Endothelial cell of umbilical vein (primary cell): Measurements from ENCODE around the gene CFAP61. TPM values are rescaled to one million over a fixed set of nuclear protein-coding genes. Genes with fewer than 3 reads are reported as not detected.

Experiments used
- BruUV-seq: library from RNA; stranded (reverse); fragments of 400-500 nt; replicated peaks from 2 replicates; lab custom pipeline; 2021; lab: Mats Ljungman, UMichigan
- CTCF ChIA-PET: fragments of 300-600, 350-600 bp; sonication (Branson Sonifier 250); formaldehyde crosslinking; loops from one replicate; lab custom pipeline; 2021; ENCODE audit warnings: antibody characterized with exemption, inconsistent platforms; lab: Charles Lee
- POLR2A ChIA-PET: fragments of 300-600, 350-600 bp; sonication (Branson Sonifier 250); formaldehyde crosslinking; loops from one replicate; lab custom pipeline; 2021; ENCODE audit warnings: antibody characterized with exemption, inconsistent platforms; lab: Charles Lee
- DNase-seq: peaks from one replicate; pipeline ENCODE4 v3.0.0-alpha.2; 2011; ENCODE audit warnings: low read depth, low spot score
- FAIRE-seq: peaks from 2 replicates; lab custom pipeline; 2011; peaks lifted over from hg19 to GRCh38; lab: Jason Lieb, UNC
- H2AFZ ChIP-seq: 2 replicates; pipeline ENCODE4 v1.6.0; 2012; ENCODE audit warnings: low read depth, low read length, control low read depth, inconsistent platforms
- H3K27ac ChIP-seq: 2 replicates; pipeline ENCODE4 v1.5.1; 2011; ENCODE audit warnings: low read depth, mild to moderate bottlenecking, control low read depth, low read length, moderate library complexity; ENCODE audit not compliant: insufficient read depth
- H3K27me3 ChIP-seq, 2 experiments: 2 replicates each; pipeline versions ENCODE4 v1.6.0 to v1.6.1; 2011; ENCODE audit warnings: low read length in 2 of 2, mixed read lengths in 1 of 2; ENCODE audit not compliant: control insufficient read depth in 2 of 2, insufficient read depth in 2 of 2
- H3K36me3 ChIP-seq, 2 experiments: 2 replicates in 1 of 2; 3 replicates in 1 of 2; pipeline ENCODE4 v1.5.1; 2011; ENCODE audit warnings: low read length in 2 of 2, mild to moderate bottlenecking in 1 of 2, moderate library complexity in 1 of 2; ENCODE audit not compliant: control insufficient read depth in 2 of 2, insufficient read depth in 2 of 2; ENCODE audit errors: extremely low read depth in 1 of 2
- H3K4me1 ChIP-seq: 3 replicates; pipeline ENCODE4 v1.5.1; 2011; ENCODE audit warnings: mild to moderate bottlenecking, low read length; ENCODE audit not compliant: control insufficient read depth, insufficient read depth; ENCODE audit errors: extremely low read depth
- H3K4me2 ChIP-seq: 2 replicates; pipeline ENCODE4 v1.6.1; 2011; ENCODE audit warnings: low read length, control low read depth, mixed read lengths; ENCODE audit not compliant: insufficient read depth
- H3K4me3 ChIP-seq, 3 experiments: fragments of 200-600 bp in 1 of 3; sonication (generic), shearing (Covaris generic) in 1 of 3; replicated peaks in 1 of 3; 2 replicates each; pipeline ENCODE4 v1.5.1; 2011 to 2016; ENCODE audit warnings: control low read depth in 3 of 3, low read length in 3 of 3, mild to moderate bottlenecking in 2 of 3, inconsistent platforms in 1 of 3, low read depth in 1 of 3, moderate library complexity in 1 of 3; ENCODE audit not compliant: insufficient read depth in 1 of 3
- H3K79me2 ChIP-seq: 2 replicates; pipeline ENCODE4 v1.6.0; 2012; ENCODE audit warnings: low read length, inconsistent platforms; ENCODE audit not compliant: control insufficient read depth, insufficient read depth
- H3K9ac ChIP-seq: replicated peaks from 2 replicates; pipeline ENCODE3; 2011; ENCODE audit warnings: low read length, control low read depth; ENCODE audit not compliant: insufficient read depth; ENCODE audit errors: extremely low read depth
- H3K9me1 ChIP-seq: replicated peaks from 3 replicates; pipeline ENCODE4 v1.6.0; 2011; ENCODE audit warnings: mild to moderate bottlenecking, low read length; ENCODE audit not compliant: control insufficient read depth, insufficient read depth; ENCODE audit errors: extremely low read depth
- H3K9me3 ChIP-seq: replicated peaks from 2 replicates; pipeline ENCODE4 v1.5.1; 2012; ENCODE audit warnings: low read length, inconsistent platforms; ENCODE audit not compliant: control insufficient read depth, insufficient read depth
- H4K20me1 ChIP-seq: replicated peaks from 2 replicates; pipeline ENCODE3; 2011; ENCODE audit warnings: mild to moderate bottlenecking, low read length; ENCODE audit not compliant: control insufficient read depth, insufficient read depth; ENCODE audit errors: extremely low read depth
- EZH2 ChIP-seq: IDR thresholded peaks from 2 replicates; pipeline ENCODE4 v1.6.1; 2012; ENCODE audit warnings: borderline replicate concordance, low read depth, mild to moderate bottlenecking, moderate library complexity, low read length, inconsistent platforms; ENCODE audit not compliant: severe bottlenecking
- FOS ChIP-seq: IDR thresholded peaks from 2 replicates; pipeline ENCODE4 v1.6.1; 2011; ENCODE audit warnings: mild to moderate bottlenecking, low read length, moderate library complexity, borderline replicate concordance; ENCODE audit not compliant: insufficient read depth
- GATA2 ChIP-seq: IDR thresholded peaks from 2 replicates; pipeline ENCODE4 v1.7.0; 2011; ENCODE audit warnings: low read depth, mild to moderate bottlenecking, moderate library complexity, mixed read lengths, low read length; ENCODE audit not compliant: insufficient read length, insufficient read depth
- JUN ChIP-seq: IDR thresholded peaks from 2 replicates; pipeline ENCODE4 v1.6.1; 2011; ENCODE audit warnings: borderline replicate concordance, low read depth; ENCODE audit not compliant: insufficient read length, insufficient read depth
- POLR2A ChIP-seq: IDR thresholded peaks from 2 replicates; pipeline ENCODE4 v1.6.1; 2012; ENCODE audit warnings: low read depth, mild to moderate bottlenecking, control low read depth, low read length
- dilution Hi-C: fragments of 300-500 bp; cut with MboI; formaldehyde crosslinking; loops from one replicate; pipeline ENCODE4 v1.15.0; 2019; ENCODE audit warnings: low sequenced_read_pairs; ENCODE audit not compliant: extremely low pct_ligation_motif_present
- intact Hi-C: fragments of 100-400 bp; cut with micrococcal nuclease; formaldehyde crosslinking; loops from one replicate; pipeline ENCODE4 v1.10.0; 2022
- polyA plus RNA-seq, 4 experiments: library from polyadenylated mRNA; depleted of rRNA in 3 of 4; stranded (reverse) in 3 of 4; unstranded in 1 of 4; fragments of >200 nt; gene quantifications; 2 replicates each; pipeline versions ENCODE4 v1.2.1 to v1.2.3, GENCODE V29; 2011 to 2012; ENCODE audit warnings: missing spikeins in 1 of 4
- total RNA-seq: library from RNA; stranded (reverse); gene quantifications from 2 replicates; pipeline ENCODE4 v1.2.3, GENCODE V29; 2021
- TF ChIP-seq, protein P1 (sequence below), 2 donors: IDR thresholded peaks; 1 replicate in 1 of 2; 2 replicates in 1 of 2; pipeline ENCODE4 v1.5.1; 2011; ENCODE audit warnings: low read length in 2 of 2, mild to moderate bottlenecking in 2 of 2, moderate library complexity in 2 of 2, control low read depth in 1 of 2, inconsistent platforms in 1 of 2, low read depth in 1 of 2; ENCODE audit not compliant: insufficient read depth in 1 of 2; ENCODE audit errors: extremely low read depth in 1 of 2

Gene CFAP61
- total and polyA plus RNA-seq, 2 donors (not counting 3 experiments of a cell fraction or from before 2014, with no cell fraction given), result not detected

DNA sequence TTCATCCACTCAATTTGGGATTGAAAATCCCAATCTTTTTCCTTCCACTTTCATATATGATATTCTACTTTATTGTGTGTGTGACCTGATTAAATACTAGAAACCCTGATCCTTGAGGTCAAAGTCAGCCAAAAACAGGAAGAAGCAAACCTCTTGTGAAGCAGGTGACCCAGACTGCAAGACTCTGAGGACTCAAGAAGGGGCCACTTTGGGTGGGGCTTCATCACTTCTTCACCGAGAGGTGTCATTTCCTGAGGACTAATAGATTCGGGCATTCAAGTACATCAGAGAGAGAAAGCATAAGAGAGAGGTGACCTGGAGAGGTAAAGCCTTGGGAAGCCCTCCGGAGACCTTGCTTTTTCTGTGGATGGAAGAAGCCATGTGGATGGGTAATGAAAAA is 129.0 kb downstream of the CFAP61 start:
- no peak for FAIRE-seq

DNA sequence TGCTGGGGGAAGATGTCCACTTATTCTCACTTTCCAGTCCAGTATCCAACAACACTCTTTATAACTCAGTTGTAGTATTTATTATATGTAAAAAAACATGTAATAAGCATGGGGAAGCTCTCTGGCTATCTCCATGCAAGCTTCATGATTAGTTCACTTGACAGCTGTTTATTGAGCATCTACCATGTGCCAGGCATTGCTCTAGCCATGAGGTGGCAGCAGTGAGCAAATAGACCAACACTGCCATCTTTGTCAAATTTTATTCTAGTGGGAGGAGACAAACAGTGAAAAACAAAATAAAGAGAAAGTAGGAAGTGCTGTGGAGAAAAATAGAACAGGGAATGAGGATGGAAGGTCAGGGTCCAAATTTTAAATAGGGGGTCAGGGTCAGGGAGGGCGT is 131.8 kb downstream of the CFAP61 start:
- Histone ChIP-seq H2AFZ (no peak overlapping the region), H4K20me1 (no peaks in the 10 kb centered on the region), H3K27me3 (no peaks in the 10 kb centered on the region), H3K9ac (no peak overlapping the region), H3K4me1 (no peaks in the 10 kb centered on the region), H3K4me3 (no peak overlapping the region), H3K9me3 (no peaks in the 10 kb centered on the region), H3K27ac (no peak overlapping the region), H3K79me2 (no peaks in the 10 kb centered on the region), H3K36me3 (no peaks in the 10 kb centered on the region), H3K9me1 (no peaks in the 10 kb centered on the region), H3K4me2 (no peak overlapping the region)
- ChIA-PET POLR2A (no interaction called here), CTCF (interaction anchor here (0.9 kb wide), 1 partner anchor 54 kb away, joined by 3 read pairs; no protein-coding TSS in a partner anchor)
- DNase-seq (no peak), FAIRE-seq (no peak)
- TF ChIP-seq, protein P1, sequence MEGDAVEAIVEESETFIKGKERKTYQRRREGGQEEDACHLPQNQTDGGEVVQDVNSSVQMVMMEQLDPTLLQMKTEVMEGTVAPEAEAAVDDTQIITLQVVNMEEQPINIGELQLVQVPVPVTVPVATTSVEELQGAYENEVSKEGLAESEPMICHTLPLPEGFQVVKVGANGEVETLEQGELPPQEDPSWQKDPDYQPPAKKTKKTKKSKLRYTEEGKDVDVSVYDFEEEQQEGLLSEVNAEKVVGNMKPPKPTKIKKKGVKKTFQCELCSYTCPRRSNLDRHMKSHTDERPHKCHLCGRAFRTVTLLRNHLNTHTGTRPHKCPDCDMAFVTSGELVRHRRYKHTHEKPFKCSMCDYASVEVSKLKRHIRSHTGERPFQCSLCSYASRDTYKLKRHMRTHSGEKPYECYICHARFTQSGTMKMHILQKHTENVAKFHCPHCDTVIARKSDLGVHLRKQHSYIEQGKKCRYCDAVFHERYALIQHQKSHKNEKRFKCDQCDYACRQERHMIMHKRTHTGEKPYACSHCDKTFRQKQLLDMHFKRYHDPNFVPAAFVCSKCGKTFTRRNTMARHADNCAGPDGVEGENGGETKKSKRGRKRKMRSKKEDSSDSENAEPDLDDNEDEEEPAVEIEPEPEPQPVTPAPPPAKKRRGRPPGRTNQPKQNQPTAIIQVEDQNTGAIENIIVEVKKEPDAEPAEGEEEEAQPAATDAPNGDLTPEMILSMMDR (IDR thresholded peaks at IDR 0.05; ENCODE audit: extremely low read depth in 1 of 2, insufficient read depth in 1 of 2, low read depth in 1 of 2, low read length in 2 of 2), result peak; percentile 15 to 20
- TF ChIP-seq EZH2, result no peak
- intact Hi-C loops, result loop anchor here (1.0 kb wide), 1 partner anchor 384 kb away; no protein-coding TSS in a partner anchor
- dilution Hi-C loops, result no loop called here
- BruUV-seq, result no TSS peak

More for the DNA sequence above, 129.0 kb downstream of the CFAP61 start:
- ChIA-PET POLR2A (no interaction called here), CTCF (no interaction called here)
- dilution Hi-C loops (no loop called here), intact Hi-C loops (no loop called here)
- H3K27ac ChIP-seq, result no peak overlapping the region
- DNase-seq, result no peak
- no TSS peak for BruUV-seq
- H3K4me2 ChIP-seq, result no peak overlapping the region
- no peak overlapping the region for H2AFZ ChIP-seq
- H3K9me1 ChIP-seq, result no peaks in the 10 kb centered on the region
- TF ChIP-seq POLR2A (no peak), FOS (no peak), JUN (no peak), GATA2 (no peak)
- H3K9me3 ChIP-seq, result no peaks in the 10 kb centered on the region
- H3K79me2 ChIP-seq, result no peaks in the 10 kb centered on the region
- no peaks in the 10 kb centered on the region for H3K27me3 ChIP-seq
- no peak overlapping the region for H3K4me3 ChIP-seq
- no peak overlapping the region for H3K9ac ChIP-seq
- no peaks in the 10 kb centered on the region for H4K20me1 ChIP-seq
- no peaks in the 10 kb centered on the region for H3K36me3 ChIP-seq
- no peaks in the 10 kb centered on the region for H3K4me1 ChIP-seq
